ENCODE measurements around the gene C2CD4B.

C2CD4B gene

DNA sequence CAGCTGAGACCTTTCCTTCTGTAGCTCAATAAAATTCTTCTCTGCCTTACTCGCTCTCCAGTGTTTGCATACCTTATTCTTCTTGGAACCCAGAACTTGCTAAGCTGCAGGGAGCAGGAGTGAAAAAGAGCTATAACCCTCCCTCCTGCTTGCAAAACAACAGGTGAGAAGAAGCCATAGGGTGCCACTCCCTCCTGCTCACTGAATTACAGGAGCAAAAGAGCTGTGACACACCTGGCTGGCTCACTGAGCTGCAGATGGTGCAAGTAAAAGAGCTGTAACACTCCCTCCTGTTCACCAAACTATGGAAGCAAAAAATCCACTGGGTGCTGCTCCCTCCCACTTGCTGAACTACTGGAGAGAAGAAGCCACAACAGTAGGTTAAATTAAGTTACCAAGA lies 44.2 kb upstream of the C2CD4B start:
- H4K91ac ChIP-seq (ENCODE audit: low read depth, low read length, poor library complexity), result no peak overlapping the region
- no peak overlapping the region for H3K4me2 ChIP-seq (ENCODE audit: insufficient read depth, low read length, poor library complexity, severe bottlenecking)
- no peak overlapping the region for H3K23ac ChIP-seq (ENCODE audit: low read depth, low read length, poor library complexity)
- H2BK5ac ChIP-seq (ENCODE audit: low read length), result no peak overlapping the region
- H3K27ac ChIP-seq (replicated peaks; ENCODE audit: low read length), result no peak overlapping the region
- H3K9ac ChIP-seq (ENCODE audit: low read depth, low read length, poor library complexity), result no peak overlapping the region
- H3K79me1 ChIP-seq (ENCODE audit: low read depth, low read length), result no peaks in the 10 kb centered on the region
- no peak overlapping the region for H2BK15ac ChIP-seq (ENCODE audit: low read length)
- no peaks in the 10 kb centered on the region for H3K4me1 ChIP-seq (ENCODE audit: control insufficient read depth in 2 of 2, insufficient read depth in 1 of 2, low read depth in 1 of 2, low read length in 2 of 2)
- DNase-seq (ENCODE audit: low spot score), result no peak
- H2AFZ ChIP-seq (ENCODE audit: low read length), result no peak overlapping the region
- H3K14ac ChIP-seq (ENCODE audit: low read length), result no peak overlapping the region
- H3K36me3 ChIP-seq (replicated peaks in 1 of 2; ENCODE audit: control insufficient read depth in 2 of 2, insufficient read depth in 2 of 2, low read length in 2 of 2), result no peaks in the 10 kb centered on the region
- no peaks in the 10 kb centered on the region for H3K27me3 ChIP-seq (ENCODE audit: control insufficient read depth in 3 of 3, insufficient read depth in 3 of 3, low read depth in 1 of 3, low read length in 3 of 3)
- H3K18ac ChIP-seq (ENCODE audit: low read length), result no peak overlapping the region
- no peak overlapping the region for H2BK12ac ChIP-seq (ENCODE audit: low read length)
- H4K8ac ChIP-seq (ENCODE audit: low read depth, low read length), result no peak overlapping the region
- no peak overlapping the region for H2AK5ac ChIP-seq (ENCODE audit: low read depth, low read length)
- no peak overlapping the region for H3K4me3 ChIP-seq (ENCODE audit: low read length in 2 of 2)
- WGBS, 2 donors (ENCODE audit: extremely low coverage in 2 of 2, insufficient read length in 2 of 2, insufficient replicate concordance in 1 of 2), result no CpG with 5 or more reads among the region's 1 CpG
- no peaks in the 10 kb centered on the region for H3K9me3 ChIP-seq (replicated peaks in 1 of 2; ENCODE audit: control insufficient read depth in 2 of 2, insufficient read depth in 1 of 2, low read depth in 1 of 2, low read length in 2 of 2)
- no peak overlapping the region for H3K4ac ChIP-seq (ENCODE audit: low read length)
- H2BK120ac ChIP-seq (ENCODE audit: low read depth, low read length), result no peak overlapping the region

DNA sequence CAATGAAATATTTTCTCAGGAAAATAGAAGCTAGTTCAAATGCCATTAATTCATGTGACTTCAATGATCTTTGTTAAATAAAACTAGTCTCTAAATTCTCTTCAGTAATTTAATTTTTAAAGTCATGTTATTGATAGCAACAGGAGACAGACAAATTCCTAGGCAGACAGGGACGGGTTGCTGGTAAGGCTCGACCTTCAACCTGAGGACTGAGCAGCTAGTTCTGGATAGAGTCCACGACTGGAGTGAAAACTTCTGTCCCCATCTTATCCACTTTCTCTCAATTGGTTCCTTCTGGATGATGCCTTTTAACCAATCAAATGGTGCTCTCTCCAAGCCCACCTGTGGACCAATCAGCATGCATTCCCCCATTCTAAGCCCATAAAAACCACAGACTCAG lies 43.8 kb upstream of the C2CD4B start:
- H3K27me3 ChIP-seq (ENCODE audit: control insufficient read depth in 3 of 3, insufficient read depth in 3 of 3, low read depth in 1 of 3, low read length in 3 of 3), result no peaks in the 10 kb centered on the region
- H3K4ac ChIP-seq (ENCODE audit: low read length), result no peak overlapping the region
- no peak overlapping the region for H3K27ac ChIP-seq (replicated peaks; ENCODE audit: low read length)
- H2AK5ac ChIP-seq (ENCODE audit: low read depth, low read length), result no peak overlapping the region
- H3K14ac ChIP-seq (ENCODE audit: low read length), result no peak overlapping the region
- H3K36me3 ChIP-seq (replicated peaks in 1 of 2; ENCODE audit: control insufficient read depth in 2 of 2, insufficient read depth in 2 of 2, low read length in 2 of 2), result no peaks in the 10 kb centered on the region
- H2BK15ac ChIP-seq (ENCODE audit: low read length), result no peak overlapping the region
- H3K18ac ChIP-seq (ENCODE audit: low read length), result no peak overlapping the region
- no peak overlapping the region for H2BK5ac ChIP-seq (ENCODE audit: low read length)
- H4K8ac ChIP-seq (ENCODE audit: low read depth, low read length), result no peak overlapping the region
- H3K4me3 ChIP-seq (ENCODE audit: low read length in 2 of 2), result no peak overlapping the region
- H2BK12ac ChIP-seq (ENCODE audit: low read length), result no peak overlapping the region
- DNase-seq (ENCODE audit: low spot score), result no peak
- no peak overlapping the region for H3K9ac ChIP-seq (ENCODE audit: low read depth, low read length, poor library complexity)
- H4K91ac ChIP-seq (ENCODE audit: low read depth, low read length, poor library complexity), result no peak overlapping the region
- no CpG with 5 or more reads among the region's 3 CpGs for WGBS, 2 donors (ENCODE audit: extremely low coverage in 2 of 2, insufficient read length in 2 of 2, insufficient replicate concordance in 1 of 2)
- no peak overlapping the region for H2AFZ ChIP-seq (ENCODE audit: low read length)
- H2BK120ac ChIP-seq (ENCODE audit: low read depth, low read length), result no peak overlapping the region
- no peaks in the 10 kb centered on the region for H3K4me1 ChIP-seq (ENCODE audit: control insufficient read depth in 2 of 2, insufficient read depth in 1 of 2, low read depth in 1 of 2, low read length in 2 of 2)
- H3K79me1 ChIP-seq (ENCODE audit: low read depth, low read length), result no peaks in the 10 kb centered on the region
- no peak overlapping the region for H3K23ac ChIP-seq (ENCODE audit: low read depth, low read length, poor library complexity)
- H3K9me3 ChIP-seq (replicated peaks in 1 of 2; ENCODE audit: control insufficient read depth in 2 of 2, insufficient read depth in 1 of 2, low read depth in 1 of 2, low read length in 2 of 2), result no peaks in the 10 kb centered on the region
- H3K4me2 ChIP-seq (ENCODE audit: insufficient read depth, low read length, poor library complexity, severe bottlenecking), result no peak overlapping the region

DNA sequence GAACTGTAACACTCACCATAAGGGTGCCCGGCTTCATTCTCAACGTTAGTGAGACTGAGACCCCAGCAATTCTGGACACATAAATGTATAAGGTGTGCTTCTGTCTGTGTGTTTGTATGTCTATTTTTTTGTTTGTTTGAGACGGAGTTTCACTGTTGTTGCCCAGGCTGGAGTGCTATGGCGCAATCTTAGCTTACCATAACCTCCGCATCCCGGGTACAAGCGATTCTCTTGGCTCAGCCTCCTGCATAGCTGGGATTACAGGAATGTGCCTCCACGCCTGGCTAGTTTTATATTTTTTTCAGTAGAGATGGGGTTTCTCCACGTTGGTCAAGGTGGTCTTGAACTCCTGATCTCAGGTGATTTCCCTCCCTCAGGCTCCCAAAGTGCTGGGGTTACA lies 43.3 kb upstream of the C2CD4B start:
- no peak overlapping the region for H2BK12ac ChIP-seq (ENCODE audit: low read length)
- H3K23ac ChIP-seq (ENCODE audit: low read depth, low read length, poor library complexity), result no peak overlapping the region
- no peak overlapping the region for H3K14ac ChIP-seq (ENCODE audit: low read length)
- no peak overlapping the region for H3K4me2 ChIP-seq (ENCODE audit: insufficient read depth, low read length, poor library complexity, severe bottlenecking)
- H2BK15ac ChIP-seq (ENCODE audit: low read length), result no peak overlapping the region
- no peak overlapping the region for H3K9ac ChIP-seq (ENCODE audit: low read depth, low read length, poor library complexity)
- H3K4ac ChIP-seq (ENCODE audit: low read length), result no peak overlapping the region
- H2BK120ac ChIP-seq (ENCODE audit: low read depth, low read length), result no peak overlapping the region
- H3K79me1 ChIP-seq (ENCODE audit: low read depth, low read length), result no peaks in the 10 kb centered on the region
- no peak overlapping the region for H2AFZ ChIP-seq (ENCODE audit: low read length)
- no peak for DNase-seq (ENCODE audit: low spot score)
- no peak overlapping the region for H3K18ac ChIP-seq (ENCODE audit: low read length)
- no peak overlapping the region for H3K27ac ChIP-seq (replicated peaks; ENCODE audit: low read length)
- H3K9me3 ChIP-seq (replicated peaks in 1 of 2; ENCODE audit: control insufficient read depth in 2 of 2, insufficient read depth in 1 of 2, low read depth in 1 of 2, low read length in 2 of 2), result no peaks in the 10 kb centered on the region
- no peak overlapping the region for H2AK5ac ChIP-seq (ENCODE audit: low read depth, low read length)
- no peak overlapping the region for H3K4me3 ChIP-seq (ENCODE audit: low read length in 2 of 2)
- no peak overlapping the region for H2BK5ac ChIP-seq (ENCODE audit: low read length)
- no peaks in the 10 kb centered on the region for H3K4me1 ChIP-seq (ENCODE audit: control insufficient read depth in 2 of 2, insufficient read depth in 1 of 2, low read depth in 1 of 2, low read length in 2 of 2)
- H3K27me3 ChIP-seq (ENCODE audit: control insufficient read depth in 3 of 3, insufficient read depth in 3 of 3, low read depth in 1 of 3, low read length in 3 of 3), result no peaks in the 10 kb centered on the region
- no peak overlapping the region for H4K8ac ChIP-seq (ENCODE audit: low read depth, low read length)
- no CpG with 5 or more reads among the region's 9 CpGs for WGBS, 2 donors (ENCODE audit: extremely low coverage in 2 of 2, insufficient read length in 2 of 2, insufficient replicate concordance in 1 of 2)
- H4K91ac ChIP-seq (ENCODE audit: low read depth, low read length, poor library complexity), result no peak overlapping the region
- H3K36me3 ChIP-seq (replicated peaks in 1 of 2; ENCODE audit: control insufficient read depth in 2 of 2, insufficient read depth in 2 of 2, low read length in 2 of 2), result no peaks in the 10 kb centered on the region

DNA sequence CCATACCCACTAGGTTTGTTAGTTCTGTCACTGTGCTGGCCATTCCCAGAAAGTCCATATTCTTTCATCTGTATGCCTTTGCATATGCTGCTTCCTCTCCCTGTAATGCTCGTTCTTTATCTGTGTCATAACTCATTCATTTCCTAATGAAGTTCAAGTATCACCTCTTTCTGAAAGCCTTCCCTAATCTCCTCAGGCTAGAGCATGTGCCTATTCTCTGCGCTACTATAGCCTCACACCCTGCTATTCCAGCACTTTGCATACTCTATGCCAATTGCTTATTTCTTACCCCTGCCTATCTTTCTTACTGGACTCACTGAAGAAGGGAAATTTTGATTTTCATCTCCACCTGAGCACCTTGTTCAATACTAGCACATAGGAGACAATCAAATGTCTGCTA lies 25.6 kb upstream of the C2CD4B start:
- no peak overlapping the region for H3K4ac ChIP-seq (ENCODE audit: low read length)
- no peak overlapping the region for H3K23ac ChIP-seq (ENCODE audit: low read depth, low read length, poor library complexity)
- no peak for DNase-seq (ENCODE audit: low spot score)
- H3K36me3 ChIP-seq (replicated peaks in 1 of 2; ENCODE audit: control insufficient read depth in 2 of 2, insufficient read depth in 2 of 2, low read length in 2 of 2), result no peaks in the 10 kb centered on the region
- H3K9me3 ChIP-seq (replicated peaks in 1 of 2; ENCODE audit: control insufficient read depth in 2 of 2, insufficient read depth in 1 of 2, low read depth in 1 of 2, low read length in 2 of 2), result no peaks in the 10 kb centered on the region
- H3K4me2 ChIP-seq (ENCODE audit: insufficient read depth, low read length, poor library complexity, severe bottlenecking), result no peak overlapping the region
- H3K18ac ChIP-seq (ENCODE audit: low read length), result no peak overlapping the region
- H3K9ac ChIP-seq (ENCODE audit: low read depth, low read length, poor library complexity), result no peak overlapping the region
- no peak overlapping the region for H2AK5ac ChIP-seq (ENCODE audit: low read depth, low read length)
- H2BK15ac ChIP-seq (ENCODE audit: low read length), result no peak overlapping the region
- no peak overlapping the region for H3K14ac ChIP-seq (ENCODE audit: low read length)
- no peak overlapping the region for H2BK5ac ChIP-seq (ENCODE audit: low read length)
- no peak overlapping the region for H2BK12ac ChIP-seq (ENCODE audit: low read length)
- H2BK120ac ChIP-seq (ENCODE audit: low read depth, low read length), result no peak overlapping the region
- WGBS, 2 donors (ENCODE audit: extremely low coverage in 2 of 2, insufficient read length in 2 of 2, insufficient replicate concordance in 1 of 2), result no CpG with 5 or more reads among the region's 2 CpGs
- H3K4me3 ChIP-seq (ENCODE audit: low read length in 2 of 2), result no peak overlapping the region
- H3K79me1 ChIP-seq (ENCODE audit: low read depth, low read length), result no peaks in the 10 kb centered on the region
- no peak overlapping the region for H2AFZ ChIP-seq (ENCODE audit: low read length)
- peaks cover 0 to 4% of the 10 kb centered on the region in 2 donors for H3K4me1 ChIP-seq (ENCODE audit: control insufficient read depth in 2 of 2, insufficient read depth in 1 of 2, low read depth in 1 of 2, low read length in 2 of 2)
- H3K27ac ChIP-seq (replicated peaks; ENCODE audit: low read length), result no peak overlapping the region
- H4K91ac ChIP-seq (ENCODE audit: low read depth, low read length, poor library complexity), result no peak overlapping the region
- no peak overlapping the region for H4K8ac ChIP-seq (ENCODE audit: low read depth, low read length)
- peaks cover 0 to 7% (median 0%) of the 10 kb centered on the region in 3 experiments for H3K27me3 ChIP-seq (ENCODE audit: control insufficient read depth in 3 of 3, insufficient read depth in 3 of 3, low read depth in 1 of 3, low read length in 3 of 3)
